ENCODE measurements around the gene GLTP.
"Not testable (repeated sequence)": the region's sequence is repeated elsewhere in the genome, so short reads cannot be mapped to it uniquely, and the experiment has no call there.

Gene GLTP

DNA sequence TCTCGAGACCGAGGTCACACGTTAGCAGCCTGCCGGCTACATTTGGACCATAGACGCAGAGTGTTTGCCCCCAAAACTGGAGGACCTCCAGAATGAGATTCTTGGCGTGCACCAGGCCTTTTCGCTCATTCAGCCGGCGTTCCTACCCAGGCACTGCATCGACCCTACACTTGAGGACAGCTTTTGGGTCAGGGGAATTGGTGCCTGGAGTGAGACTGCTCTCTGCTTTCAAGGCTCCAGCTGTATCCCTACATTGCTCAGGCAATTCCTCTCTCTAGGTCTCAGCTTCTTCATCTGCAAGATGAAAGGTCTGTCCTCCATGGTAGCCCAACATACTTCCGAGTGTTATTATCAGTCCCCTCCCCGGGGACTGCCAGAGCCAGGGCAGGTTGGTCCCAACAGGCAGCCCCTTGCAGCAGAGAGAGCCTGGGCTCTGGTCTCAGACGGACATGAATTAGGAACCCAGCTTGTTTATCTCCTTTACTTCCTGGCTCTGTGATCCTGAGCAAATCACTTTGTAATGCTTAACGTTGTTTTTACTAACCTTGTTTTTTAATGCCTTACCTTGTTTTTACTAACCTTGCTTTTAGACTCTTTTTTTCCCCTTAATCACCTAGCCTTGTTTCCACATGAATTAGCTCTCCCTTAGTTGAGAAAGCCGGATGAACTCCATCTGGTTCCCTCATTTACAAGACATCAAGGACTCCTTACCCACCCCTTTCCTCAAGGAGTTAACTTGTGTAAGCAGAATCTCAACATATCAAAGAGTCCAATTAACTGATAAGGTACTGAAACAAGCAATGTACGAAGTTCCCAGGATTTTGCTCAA is 20.6 kb upstream of the GLTP start:
- no peak for DNase-seq

DNA sequence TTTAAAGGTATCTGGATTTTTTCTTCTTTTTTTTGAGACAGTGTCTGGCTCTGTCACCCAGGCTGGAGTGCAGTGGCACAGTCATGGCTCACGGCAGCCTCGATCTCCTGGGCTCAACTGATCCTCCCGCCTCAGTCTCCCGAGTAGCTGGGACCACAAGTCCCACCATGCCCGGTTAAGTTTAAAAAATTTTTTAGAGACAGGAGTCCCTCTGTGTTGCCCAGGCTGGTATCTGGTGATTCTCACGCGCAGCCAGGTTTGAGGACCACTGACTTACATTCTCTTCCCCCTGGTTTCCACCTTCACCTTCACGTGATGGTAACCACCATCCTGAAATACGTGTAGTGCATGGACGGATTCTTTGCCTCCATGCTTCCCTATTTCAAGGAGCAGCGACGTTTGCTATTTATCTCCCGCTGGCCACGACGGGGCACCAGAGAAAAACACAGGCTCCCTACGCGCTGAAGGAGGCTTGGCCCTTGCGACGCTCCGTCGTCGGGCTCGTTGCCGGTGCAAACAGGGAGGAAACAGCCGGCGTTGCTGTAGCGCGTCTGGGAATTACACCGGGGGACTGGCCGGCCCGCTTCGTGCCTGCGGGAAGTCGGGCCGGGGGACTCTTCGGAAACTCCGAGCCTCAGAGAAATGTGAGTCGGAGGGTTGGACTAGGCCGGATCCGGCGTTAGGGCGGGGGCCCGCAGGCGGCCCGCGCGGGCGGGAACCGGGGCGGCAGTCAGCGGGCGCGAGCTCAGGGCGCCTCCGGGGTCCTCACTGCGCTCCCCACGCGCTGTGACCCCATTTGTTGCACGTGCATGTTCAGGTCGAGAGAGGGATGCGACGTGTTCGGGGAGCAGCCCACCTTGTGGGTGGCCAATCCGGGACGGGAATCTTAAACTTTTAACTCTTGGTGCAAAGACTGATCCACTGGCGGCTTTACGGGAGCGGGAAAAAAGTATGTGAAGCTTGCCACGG is 19.7 kb upstream of the GLTP start, which contains the start of gene TCHP:
Gene TCHP (plus strand): TSS at position 492 of the 969 bp plus-strand sequence. CDS start 2,753 bp downstream, outside the sequence.
- peak; percentile 85 for DNase-seq

DNA sequence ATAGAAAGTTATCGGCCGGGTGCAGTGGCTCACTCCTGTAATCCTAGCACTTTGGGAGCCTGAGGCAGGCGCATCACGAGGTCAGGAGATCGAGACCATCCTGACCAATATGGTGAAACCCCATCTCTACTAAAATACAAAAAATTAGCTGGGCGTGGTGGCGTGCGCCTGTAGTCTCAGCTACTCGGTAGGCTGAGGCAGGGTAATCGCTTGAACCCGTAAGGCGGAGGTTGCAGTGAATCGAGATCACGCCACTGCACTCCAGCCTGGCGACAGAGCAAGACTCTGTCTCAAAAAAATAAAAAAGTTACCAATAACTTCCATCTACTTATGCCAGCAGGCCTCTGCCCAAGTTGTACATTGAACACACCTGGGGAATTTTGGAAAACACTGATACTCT is 19.0 kb upstream of the GLTP start:
- DNase-seq, result not testable (repeated sequence)

DNA sequence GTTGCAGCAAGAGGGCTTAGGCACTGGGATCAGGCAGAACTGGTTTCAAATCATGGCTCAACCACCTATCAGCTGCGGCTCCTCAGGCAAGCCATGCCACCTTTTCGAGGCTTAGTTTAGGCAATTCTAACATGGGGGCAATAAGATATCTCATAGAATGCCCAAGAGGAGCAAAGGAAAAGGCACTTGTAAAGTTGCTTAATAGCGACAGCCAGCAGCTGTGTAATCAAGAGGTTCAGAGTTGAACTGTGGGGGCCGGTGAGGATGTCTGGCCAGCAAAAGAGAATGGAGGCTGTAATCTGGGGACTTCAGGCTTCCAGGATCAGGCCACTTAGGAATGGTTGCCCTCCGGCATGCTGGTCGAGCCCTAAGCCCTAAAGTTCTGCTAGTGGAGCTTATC is 16.7 kb upstream of the GLTP start:
- DNase-seq, result no peak

DNA sequence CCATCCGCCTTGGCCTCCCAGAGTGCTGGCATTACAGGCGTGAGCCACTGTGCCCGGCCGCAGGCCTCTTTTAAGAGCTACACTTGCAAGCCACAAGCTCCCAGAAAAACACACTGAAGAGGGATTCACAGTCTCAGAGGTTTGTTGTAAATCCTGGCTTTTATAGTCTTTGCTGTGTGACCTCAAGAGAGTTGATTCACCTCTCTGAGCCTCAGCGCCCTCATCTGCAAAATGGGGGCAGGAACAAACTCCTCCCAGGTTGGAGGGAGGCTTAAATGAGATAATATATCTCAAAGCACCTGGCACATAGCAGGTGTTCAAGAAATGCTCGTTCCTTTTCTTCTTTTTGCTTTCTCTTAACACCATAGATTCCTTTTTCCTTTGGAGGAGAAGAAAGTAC is 15.8 kb upstream of the GLTP start:
- no peak for DNase-seq

DNA sequence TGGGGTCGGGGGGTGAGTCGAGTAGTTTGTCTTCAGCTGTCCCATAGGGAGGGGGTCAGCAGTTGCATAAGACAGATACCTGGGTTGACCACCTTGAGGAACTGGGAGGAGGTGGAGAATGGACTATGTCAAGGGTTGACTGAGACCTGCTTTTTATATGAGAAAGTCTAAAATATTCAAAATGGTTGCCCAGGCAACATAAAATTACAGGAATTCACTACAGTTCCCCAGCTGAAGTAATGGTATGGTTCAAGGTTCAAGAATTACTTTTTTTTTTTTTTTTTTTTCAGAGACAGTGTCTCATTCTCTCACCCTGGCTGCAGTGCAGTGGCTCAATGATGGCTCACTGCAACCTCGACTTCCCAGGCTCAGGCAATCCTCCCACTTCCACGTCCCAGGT is 14.6 kb upstream of the GLTP start:
- DNase-seq, result no peak

DNA sequence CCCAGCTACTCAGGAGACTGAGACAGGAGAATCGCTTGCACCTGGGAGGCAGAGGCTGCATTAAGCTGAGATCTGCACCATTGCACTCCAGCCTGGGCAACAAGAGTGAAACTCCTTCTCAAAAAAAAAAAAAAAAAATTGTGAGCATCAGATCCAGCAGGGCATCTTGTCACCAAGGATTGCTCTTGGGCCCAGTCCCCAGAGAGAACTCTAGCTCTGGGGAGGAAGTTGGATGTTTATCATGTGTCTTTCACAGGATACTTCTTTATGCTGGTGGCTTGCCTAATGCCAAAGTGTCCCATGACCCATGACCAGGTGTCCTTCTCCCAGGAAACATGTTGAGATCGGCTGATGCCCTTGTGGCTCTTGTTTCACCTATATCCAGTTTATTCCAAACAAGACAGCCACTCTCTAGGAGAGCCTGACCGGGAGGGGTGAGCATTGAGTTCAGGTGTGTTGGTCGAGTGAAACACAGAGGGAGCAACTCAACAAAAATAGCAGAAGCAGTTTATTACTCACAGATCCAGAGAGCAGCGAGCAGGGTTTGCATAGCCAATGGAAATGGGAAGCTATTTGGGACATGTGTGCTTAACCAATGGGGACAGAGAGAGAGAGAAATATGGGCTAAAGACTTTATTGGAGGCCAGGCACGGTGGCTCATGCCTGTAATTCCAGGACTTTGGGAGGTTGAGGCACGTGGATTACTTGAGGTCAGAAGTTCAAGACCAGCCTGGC is 13.1 kb upstream of the GLTP start:
- no peak for DNase-seq

DNA sequence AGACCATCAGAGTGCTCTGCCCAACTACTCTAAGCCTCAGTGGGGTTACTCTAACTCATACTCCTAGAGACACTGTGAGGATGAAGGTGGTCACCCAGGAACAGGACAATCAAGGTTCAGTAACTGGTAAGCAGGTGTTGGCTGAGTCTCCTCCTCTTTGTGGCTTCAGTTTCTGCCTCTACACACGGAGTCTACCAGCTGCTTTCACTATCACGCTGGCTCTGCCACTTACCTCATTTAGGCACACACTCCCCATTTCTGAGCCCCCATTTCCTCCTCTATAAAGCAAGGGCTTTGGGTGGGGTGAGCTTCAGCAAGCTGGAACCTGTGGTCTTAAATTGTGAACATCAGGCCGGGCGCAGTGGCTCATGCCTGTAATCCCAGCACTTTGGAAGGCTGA is 12.4 kb upstream of the GLTP start:
- DNase-seq, result no peak

DNA sequence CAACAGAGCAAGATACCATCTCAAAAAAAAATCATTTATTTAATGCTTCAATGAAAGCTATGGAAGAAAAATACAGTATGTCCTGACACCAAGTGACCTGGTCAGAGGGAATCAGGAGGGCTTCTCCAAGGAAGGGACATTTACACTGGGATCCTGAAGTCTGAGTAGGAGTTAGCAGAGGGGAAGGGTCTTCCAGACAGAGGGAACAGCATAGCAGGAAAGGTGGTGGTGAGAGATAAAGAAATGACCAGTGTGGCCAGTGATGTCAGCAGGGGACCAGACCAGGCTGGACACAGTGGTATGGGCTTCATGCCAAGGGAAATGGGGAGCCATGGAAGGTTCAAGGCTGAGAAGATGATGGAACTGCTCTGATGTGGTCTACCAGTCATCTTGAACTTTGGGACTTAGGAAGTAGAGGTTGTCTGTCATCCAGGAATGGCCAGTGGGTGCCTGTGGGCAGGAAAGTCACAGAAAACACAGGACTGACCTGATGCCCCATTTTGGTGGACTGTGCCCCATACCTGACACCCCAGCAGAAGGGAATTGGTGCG is 11.9 kb upstream of the GLTP start:
- DNase-seq, result no peak

DNA sequence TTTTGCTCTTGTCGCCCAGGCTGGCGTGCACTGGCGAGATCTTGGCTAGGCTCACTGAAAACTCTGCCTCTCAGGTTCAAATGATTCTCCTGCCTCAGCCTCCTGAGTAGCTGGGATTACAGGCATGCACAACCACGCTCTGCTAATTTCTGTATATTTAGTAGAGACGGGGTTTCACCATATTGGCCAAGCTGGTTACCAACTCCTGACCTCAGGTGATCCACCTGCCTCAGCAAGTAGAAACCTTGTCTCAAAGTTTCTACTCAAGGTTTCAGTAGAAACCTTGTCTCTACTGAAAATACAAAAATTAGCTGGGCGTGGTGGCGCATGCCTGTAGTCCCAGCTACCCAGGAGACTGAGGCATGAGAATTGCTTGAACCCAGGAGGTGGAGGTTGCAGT is 11.4 kb upstream of the GLTP start:
- DNase-seq, result not testable (repeated sequence)

DNA sequence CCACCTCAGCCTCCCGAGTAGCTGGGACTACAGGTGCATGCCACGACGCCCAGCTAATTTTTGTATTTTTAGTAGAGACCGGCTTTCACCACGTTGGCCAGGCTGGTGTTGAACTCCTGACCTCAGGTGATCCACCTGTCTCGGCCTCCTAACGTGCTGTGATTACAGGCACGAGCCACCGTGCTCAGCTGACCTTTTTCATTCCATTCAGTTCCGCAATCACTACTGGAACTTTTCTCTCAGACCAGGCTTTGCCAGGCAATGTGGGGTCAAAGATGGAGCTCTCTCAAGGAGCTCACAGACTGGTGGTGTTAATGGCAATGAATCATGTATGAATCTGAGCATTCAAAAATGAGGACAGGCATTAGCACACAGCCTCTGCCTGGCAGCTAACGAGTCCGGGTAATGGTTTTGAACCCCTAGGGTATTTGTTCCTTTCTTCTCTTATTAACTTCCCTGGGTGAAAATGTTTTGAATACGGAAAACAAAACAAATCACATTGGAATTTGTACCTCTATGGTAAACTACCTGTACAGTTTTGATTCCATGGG is 10.4 kb upstream of the GLTP start:
- DNase-seq, result no peak

DNA sequence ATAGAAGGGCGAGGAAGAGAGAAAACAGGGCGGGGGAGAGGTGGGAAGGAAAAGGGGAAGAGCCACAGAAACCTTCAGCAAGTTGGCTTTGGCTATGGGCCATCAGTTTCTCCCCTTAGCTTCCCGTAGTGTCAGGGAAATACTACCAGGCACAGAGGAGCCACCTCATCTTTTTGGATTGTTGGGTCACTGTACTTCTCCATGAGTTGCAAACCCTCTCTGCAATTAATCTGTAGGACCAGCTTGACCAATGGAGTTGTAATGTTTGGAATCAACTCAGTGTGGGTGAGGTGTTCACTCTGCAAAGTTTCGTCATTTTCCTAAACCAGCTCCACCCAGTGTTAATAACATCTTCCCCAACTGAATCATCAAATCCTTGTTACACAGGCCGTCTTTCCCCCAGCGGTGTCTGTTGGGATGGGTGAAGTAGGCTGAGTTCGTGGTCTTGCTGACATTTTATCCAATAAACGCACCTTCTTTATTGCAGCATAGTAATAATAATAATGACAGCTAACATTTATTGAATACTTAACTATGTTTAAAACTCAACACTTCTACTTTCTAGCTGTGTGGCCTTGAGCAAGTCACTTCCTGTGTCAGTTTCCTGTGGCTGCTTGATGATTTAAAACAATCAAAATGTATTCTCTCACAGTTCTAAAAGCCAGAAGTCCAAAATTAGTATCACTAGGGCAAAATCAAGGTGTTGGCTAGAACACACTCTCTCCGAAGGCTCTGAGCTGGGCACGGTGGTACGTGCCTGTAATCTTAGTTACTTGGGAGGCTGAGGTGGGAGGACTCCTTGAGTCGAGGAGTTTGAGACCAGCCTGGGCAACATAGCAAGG is 8.1 kb upstream of the GLTP start:
- no peak for DNase-seq

DNA sequence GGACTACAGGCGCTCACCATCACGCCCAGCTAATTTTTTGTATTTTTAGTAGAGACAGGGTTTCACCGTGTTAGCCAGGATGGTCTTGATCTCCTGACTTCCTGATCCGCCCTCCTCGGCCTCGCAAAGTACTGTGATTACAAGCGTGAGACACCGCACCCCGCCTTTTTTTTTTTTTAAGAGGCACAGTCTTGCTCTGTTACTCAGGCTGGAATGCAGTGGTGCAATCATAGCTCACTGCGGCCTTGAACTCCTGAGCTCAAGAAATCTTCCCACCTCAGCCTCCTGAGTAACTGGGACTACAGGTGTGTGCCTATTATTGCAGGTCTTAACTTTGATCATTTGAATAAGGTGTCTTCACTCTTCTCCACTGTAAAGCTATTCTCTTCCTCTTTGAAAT is 5.3 kb upstream of the GLTP start:
- DNase-seq, result no peak

DNA sequence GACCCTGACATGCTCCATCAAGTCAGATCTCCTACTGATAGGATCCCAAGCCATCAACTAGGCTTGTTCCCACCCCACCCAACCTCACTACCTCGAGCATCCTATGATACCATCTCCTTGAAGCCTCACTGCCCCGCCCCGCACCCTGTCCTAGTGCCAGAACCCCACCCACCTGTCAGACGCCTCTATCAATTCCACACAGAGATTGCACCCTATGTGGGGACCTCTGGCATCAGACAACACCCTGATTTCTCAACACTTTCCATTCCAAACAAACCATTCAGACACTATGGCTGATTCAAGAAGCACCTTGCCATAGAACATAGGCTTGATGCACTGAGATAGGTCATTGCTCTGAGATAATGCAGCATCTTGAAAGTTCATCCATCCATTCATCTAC is 3.1 kb upstream of the GLTP start:
- no peak for DNase-seq

DNA sequence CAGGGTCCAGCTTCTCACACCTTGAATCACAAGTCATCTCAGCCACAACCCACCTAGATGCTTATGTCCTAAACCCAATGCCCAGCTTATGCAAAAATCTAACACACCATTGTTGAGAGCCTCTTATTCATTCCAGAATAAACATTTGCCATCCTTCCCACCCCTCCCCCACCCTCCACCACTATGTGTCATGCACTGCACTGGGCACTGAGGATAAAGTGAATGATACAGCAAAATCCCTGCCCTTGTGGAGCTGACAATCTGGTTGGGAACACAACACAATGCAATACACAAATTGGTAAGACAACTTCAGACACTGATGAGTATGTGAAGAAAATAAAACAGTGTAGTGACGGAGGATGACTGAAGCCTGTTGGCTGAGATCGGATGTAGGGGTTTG is 1.4 kb upstream of the GLTP start:
- DNase-seq, result no peak

DNA sequence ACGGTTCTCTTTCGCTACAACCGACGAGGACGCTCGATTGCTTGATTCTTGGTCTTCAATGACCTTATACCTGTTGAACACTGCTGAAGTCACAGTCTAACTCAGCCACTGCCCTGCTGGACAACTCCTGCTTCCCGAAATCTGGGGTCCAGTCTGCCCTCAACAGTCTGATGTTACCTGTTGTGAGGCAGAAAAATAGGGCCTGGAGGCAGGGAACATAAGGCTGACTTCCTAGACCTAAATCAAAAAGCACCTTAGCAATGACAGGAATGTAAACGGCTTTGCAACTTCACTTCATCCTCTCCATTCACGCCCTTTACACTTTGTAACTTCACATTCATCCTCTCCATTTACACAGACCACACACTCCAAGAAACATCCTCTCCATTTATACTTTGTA is 597 bp upstream of the GLTP start:
- no peak for DNase-seq

DNA sequence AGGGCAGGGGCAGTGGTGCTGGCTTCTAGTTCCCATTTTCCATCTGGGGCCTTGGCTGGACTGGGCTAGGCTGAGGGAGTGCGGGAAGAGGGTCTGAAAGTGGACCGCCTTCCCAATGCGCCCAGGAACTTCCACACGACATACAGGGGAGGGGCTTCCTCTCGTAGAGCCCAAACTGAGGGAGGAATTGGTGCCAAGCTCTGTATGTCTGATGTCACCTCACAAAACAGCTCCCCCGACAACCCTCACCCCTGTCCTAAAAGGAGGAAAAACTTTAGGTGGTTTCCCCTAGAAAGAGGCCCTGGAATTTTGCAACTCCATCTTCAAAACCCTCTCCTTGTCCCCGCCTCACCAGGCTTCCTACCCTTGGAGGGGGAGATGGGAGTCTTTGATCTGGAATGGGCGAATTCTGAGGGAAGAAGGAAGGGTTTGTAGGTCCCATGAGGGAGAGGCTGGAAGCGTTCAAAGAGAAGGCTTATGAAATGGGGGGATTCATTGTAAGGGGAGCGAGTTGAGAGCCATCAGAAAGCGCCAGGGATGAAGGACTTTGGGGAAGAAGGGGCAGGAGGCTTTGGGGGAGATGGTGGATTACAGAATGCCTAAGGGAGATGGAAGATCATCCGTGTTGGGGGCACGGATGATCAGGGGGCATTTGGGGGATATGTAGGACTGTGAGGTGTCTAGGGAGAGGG is 844 bp downstream of the GLTP start:
- DNase-seq, result no peak

DNA sequence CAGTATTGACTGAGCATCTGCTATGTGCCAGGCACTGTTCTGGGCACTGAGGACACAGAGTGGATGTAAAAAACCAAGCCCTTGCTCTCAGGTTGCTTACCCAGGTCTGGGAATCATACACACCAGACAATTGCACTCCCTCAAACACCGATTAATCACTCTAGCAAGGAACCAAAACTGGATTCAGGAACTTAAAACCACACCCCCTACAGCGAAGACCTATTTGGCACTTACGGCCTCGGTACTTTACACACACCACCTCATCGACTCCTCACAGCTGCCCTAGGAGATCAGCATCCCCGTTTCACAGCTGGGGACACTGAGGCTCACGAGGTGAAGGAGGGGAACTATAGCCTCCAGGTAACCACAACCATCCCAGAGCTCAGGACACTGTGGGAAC is 1.6 kb downstream of the GLTP start:
- DNase-seq, result no peak

DNA sequence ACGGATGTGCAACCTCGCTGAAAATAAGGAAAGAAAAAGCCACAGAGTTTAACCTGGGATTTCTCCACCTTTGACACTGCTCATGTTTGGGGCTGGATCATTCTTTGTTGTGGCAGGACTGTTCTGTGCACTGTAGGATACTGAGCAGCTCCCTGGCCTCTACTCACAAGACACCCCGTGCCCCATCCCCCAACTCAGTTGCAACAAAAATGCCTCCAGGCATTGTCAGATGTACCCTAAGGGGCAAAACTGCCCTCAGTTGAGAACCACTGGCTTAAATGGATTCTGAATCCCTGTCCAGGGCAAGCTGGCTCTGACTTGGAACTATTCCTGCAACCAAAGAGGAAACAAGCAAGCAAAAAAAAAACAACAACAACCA is 2.1 kb downstream of the GLTP start:
- DNase-seq, result no peak

DNA sequence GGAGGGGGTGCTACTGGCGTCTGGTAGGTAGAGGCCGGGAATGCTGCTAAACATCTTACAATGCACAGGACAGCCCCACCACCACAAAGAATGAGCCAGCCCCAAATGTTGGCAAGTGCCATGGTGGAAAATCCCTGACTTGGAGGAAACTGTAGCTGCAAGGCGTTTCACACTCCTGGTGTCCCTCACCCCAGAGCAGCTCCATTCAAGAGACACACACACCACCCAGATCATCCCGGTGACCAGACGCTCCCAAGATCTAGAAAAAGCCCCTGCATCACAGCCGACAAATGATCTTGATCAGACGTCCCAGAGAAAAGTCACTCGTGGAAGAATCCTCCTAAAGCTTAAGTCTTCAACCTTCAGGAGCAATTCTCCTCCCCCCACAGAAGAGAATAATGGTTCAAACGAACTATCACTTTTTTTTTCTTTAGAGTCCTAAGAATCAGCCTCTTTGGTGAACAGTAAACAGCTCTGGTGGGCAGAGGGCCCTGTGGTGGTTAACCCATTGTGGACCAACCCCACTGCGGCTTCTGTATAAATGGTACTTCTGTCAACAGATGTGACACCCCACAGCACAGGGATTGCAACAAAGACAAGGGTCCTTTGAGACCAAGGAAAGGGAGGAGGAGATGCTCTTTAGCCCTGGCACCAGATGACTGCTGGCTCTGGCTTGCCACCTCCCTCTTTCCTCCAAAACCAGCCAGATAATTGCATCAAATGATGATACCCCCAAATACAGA is 2.7 kb downstream of the GLTP start:
- no peak for DNase-seq
